Activated CD4-positive, CD25-positive, alpha-beta regulatory T cell (primary cell): ENCODE measurements around the gene PARD3B.
A peak's percentile ranks its signal among the peaks of the same experiment; 100 is the strongest.

ENCODE experiments used
- DNase-seq, 4 experiments: peaks; one replicate each; lab custom pipeline; 2025; lab: John Stamatoyannopoulos, UW

Gene PARD3B

DNA sequence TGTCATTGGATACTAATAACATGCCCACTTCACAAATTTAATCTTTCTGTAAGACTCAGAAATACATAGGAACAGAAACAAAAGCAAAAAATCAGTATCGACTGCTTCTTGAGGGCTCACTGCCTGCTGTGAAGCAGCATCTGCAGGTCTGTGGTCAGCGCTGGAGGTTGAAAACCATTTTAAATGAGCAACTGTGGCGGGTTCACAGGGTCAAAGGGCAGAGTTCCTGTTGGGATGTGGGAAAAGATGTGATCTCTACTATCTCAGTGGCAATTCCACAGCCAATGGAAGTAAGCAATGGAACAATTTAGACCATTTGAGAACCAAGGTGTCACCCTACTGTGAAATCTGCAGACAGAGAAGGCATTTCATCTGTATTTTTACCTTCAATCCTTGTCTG, 468.3 kb downstream of the PARD3B start:
- DNase-seq, result no peak

DNA sequence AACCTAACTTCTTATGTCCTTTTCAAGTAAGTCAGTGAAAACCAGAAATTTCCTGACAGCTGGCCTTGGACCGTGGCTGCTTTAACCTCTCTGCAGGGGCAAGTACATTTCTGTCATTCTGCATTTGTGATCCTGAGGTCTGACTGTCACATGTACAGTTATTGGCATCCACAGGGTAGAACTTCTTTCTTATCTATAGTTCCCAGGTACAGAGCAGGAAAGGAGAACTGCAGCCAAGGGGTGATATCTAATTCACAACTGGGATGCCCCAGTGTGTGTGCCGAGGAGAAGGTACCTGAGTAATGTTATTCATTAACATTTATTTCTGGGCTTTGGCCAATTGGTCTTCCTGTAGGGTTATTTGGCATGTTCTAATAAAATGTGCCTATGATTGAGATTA, 468.9 kb downstream of the PARD3B start:
- no peak for DNase-seq

DNA sequence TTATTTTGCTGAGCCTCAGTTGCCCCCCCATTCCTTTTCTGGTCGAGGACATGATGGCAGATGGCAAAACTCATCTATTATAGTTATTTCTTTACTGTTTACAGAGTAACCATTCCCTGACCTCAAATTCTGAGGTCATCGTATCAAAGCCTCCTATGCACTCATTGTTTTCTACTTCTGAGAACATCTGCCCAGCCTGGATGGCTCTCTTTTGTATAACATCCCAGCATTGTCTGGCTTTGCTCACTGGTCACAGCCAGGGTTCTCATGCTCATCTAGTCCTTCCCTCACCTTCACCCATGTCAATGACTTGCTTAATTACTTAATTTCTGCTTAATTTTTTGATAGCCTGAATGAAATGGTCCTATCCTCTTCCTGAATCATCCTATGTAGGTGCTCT, 472.1 kb downstream of the PARD3B start:
- no peak for DNase-seq

DNA sequence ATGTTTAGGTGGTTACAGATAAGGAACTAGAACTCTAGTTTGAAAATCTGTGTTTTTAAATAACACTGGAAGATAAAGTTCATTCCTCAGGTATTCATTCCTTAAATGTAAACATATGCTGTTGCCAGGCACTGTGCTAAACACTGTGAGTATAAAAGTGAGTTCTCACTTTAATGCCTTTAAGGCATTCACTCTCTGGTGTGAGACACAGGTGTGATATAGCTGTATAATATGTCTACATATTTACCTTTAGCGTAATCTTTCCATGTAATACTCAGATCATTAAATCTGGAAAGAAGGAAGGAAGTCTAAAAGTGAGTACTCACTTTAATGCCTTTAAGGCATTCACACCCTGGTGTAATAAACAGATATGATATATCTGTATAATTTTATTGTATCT, 472.6 kb downstream of the PARD3B start:
- no peak for DNase-seq

DNA sequence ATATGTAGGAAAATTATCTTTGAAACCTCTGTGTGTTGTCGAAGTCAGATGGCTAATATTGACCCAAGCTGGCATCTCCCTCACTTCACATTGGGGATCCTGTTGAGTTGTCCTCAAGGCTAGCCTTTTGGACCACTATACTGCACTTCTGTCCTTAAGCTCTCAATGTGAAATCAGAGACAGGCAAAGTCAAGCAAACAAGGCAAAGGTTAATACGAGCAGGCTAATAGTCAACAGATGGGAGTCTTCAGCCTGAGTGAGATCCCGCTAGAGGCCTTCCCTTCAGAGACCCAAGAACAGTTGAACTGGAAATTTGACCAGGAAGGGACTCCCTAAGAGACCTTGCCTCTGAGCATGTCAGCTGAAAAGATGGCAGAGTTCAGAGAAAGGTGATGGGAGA, 475.4 kb downstream of the PARD3B start:
- DNase-seq, result no peak

DNA sequence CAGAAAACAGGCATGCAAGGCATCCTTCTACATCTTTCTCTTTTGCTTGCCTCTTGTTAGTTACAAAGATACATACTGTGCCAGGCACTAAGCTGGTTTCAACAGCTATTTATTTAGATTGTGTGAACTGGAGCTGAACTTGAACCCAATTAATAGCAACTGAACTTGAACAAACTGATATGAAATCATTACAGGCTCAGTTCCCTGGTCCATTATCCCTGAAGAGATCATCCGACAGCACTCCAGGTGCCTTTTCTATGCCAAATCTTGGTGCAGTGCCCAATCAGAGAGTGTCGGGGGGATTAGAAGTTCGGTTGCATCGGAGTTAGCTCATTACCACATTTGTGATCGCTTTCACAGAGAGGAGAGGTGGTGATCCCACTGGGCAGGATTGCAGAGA, 477.6 kb downstream of the PARD3B start:
- DNase-seq, result no peak

DNA sequence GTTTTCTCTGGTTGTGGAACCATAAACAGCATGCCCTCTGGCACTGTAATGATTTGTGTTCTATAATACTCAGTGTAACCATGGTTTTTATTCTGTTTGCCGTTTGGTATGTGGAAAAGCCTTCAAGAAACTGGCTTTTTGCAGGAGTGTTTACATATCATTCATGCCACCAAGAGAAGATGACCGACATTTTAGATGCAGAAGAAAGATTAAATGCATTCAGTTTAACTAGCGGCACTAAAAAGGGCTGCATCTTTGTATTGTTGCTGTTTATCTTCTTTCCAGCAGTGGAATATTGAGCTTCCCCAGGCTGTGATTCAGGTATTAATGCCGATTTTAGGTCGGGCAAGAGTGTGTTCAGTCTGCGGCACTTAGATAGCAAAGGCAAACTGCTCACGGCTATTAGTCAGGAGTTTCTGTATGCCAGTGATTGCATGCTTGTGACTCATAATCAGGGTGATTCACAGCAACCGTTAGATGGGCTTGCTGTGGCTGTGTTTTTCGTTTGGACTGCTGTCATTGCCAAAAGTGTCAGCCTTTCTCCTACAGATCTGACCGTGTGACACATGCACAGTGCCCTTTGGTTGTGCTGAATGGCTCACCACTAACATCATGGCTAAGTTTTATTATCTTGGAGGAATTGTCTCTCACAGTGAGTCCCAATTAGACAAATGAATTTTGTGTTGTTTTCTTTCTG, 479.7 kb downstream of the PARD3B start:
- DNase-seq, result peak in 1 of 4 experiments; percentile 5

DNA sequence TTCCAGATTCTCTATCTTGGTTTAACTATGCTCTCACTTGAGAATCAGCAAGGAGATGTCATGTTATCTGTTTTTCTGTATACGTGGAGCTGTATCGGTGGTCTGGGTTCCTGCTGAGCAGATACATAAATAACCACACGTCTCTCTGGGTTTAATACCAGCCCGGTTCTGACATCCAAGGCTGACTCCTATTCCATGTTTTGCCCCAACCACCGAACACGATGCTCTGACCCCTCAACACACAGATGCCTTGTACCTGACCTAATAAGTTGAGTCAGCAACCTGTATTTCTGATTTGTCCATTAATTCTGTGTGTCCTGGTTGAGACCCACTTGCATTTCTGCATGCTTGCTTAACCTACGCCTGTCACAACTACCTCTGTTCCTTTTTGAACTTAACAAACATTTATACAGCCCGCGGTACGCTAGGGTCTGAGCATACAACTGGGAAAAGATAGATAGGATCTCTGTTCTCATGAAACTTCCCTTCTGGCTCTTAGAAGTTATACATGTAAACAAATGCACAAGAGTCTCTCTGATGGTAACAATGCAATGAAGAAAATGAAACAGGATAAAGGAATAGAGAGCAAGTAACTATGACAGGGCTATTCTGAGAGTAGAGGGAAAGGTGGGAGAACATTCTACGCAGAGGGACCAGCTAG, 480.4 kb downstream of the PARD3B start:
- no peak for DNase-seq

DNA sequence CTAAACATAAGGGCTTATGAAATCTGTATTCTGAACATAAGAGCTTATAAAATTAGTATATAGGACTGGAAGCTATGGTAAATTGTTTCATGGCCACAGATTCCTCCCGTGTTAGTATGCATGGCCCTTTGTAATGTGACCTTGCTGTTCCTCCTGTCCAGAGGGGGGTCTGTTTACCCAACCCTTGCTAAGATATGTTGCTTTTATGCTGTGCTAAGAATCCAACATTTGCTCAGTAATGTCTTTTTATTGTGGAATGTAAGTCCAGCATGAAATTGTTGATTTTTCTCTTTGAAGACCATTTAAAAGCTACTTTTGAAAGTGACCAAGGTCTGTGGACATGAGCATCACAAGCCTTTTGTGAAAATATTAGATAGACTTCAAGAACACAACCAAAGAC, 485.4 kb downstream of the PARD3B start:
- DNase-seq, result no peak

DNA sequence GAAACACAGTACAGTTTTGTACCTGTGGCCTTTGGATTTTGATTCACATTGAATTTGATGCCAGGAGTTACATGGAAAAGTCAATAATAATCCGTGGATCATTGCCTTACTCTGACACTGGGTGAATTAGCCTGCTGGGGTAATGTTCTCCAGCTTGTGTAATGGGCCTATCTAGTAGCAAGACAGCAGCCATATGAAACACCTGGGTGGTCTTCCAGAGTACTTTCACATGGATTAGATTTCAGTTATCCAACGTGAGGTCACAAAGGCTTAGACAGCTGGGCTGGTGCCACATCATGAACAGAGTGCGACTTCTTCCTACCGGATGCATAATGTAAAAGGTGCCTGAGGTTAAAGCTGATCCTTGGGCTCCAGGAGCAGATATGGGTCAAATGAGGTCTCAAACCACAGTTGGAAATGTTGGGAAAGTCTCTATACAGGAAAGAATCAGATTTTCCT, 486.8 kb downstream of the PARD3B start:
- DNase-seq, result no peak

DNA sequence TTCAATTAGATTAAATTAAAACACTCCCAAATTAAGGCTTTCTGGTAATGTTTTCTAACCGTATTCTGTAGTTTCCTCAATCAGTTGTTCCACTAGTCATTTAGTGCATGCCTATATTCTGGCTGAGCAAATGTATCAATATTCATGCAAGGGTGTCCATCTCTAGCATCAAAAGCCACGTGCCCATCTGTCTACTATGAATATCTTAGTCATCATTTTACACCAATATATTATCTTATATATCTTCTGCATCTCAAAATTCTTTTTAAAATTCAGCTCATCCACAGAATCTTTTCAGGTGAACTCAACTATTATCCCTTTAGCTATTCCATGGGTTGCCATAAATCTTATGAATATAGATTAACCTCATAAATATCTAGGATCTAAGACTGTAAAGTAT, 488.2 kb downstream of the PARD3B start:
- DNase-seq, result no peak

DNA sequence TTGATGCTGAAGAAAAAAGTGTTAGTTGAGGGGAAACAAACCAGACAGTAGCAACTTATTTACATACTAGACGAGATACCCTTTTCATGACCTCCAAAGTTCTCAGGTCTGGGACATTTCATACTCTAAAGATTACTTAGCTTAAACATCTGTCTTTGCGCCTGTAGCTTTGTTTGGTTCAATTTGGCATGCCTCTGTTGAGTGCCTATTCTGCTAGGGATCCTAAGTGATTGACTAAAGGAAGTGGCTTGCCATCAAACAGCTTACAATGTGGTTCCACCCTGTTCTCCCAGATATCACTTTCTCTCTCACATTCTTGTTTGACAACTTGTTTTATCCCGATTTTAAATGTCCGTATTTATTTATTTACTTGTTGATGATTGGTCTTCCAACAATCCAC, 488.8 kb downstream of the PARD3B start:
- DNase-seq, result no peak

DNA sequence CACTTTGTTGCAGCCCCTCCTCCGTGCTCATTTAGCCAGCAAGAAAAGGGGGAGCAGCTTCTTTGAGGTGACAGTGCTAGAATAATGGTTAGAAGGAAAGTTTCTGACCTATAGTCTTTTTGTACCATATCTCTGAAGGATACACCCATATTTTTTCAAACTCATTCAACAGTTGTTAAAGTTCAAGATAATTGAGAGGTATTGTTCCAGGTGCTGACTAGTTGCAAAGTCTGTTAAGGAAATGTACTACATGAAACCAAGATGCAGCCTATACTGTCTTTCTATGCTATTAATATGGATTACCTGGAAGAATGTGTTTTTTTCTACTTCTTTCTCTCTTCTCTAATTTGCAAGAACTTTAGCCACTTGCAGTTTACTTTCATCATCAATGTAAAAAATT, 495.0 kb downstream of the PARD3B start:
- no peak for DNase-seq

DNA sequence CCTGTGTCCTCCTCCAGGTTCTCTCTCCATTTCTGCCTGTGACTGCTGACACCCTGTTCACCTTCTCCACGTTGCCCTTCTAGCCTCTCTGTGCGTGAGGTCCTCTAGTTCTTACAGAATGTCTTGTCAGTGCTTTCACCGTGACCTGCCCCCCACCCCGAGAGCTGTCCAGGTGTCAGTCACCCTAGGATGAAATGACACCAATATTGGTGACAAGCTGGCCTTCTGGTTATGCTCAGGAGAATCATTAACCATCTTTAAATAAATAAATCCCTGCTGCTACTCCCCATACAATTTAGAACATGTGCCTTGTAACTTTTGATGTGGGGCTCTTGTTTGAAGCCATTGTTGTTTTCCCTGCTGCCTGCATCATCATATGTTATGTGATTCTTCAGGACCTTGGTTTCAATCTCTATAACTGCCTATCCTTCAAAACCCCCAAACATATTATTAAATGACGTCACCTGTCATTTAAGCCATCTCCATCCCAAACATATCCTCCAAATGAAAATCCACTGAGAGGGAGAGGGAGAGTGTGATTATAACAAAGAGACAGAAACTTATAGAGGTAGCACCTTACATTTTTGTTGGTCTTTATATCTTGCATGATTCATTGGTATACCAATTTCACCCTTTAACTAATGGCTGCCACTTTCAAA, 496.3 kb downstream of the PARD3B start:
- DNase-seq, result no peak

DNA sequence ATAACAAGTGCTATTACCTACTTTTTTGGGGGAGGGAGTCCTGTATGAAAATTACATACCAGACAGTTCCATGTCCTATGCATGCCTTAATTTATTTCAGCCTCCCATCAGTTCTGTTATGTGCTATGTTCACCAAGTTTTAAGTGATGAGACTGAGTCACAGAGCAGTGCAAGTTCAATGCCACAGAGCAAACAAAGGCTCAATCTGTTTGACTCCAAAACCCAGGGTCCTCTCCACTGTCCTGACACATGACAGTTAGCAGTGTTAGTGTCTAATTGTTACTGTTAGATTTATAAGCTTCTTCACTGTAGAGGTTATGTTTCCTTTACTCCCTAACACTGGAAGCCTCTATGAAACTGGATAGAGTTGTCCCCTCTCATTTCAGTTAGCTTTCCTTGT, 498.0 kb downstream of the PARD3B start:
- no peak for DNase-seq

DNA sequence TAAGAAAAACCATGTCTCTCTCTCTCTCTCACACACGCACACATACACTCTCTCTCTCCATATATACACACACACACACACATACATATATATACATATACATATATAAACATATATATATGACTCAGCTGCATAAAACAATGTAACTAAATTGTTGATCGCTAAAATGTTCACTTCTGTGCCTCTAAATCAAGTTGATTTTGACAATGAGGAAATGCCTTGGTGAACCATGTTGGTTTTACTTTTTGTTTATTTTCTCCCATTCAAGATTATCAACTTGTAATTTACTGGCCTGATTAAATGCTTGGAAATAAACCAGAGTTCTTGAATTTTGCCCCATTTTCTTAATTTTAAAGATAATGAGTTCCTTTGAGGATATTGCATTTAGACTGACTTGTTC, 500.4 kb downstream of the PARD3B start:
- DNase-seq, result no peak

DNA sequence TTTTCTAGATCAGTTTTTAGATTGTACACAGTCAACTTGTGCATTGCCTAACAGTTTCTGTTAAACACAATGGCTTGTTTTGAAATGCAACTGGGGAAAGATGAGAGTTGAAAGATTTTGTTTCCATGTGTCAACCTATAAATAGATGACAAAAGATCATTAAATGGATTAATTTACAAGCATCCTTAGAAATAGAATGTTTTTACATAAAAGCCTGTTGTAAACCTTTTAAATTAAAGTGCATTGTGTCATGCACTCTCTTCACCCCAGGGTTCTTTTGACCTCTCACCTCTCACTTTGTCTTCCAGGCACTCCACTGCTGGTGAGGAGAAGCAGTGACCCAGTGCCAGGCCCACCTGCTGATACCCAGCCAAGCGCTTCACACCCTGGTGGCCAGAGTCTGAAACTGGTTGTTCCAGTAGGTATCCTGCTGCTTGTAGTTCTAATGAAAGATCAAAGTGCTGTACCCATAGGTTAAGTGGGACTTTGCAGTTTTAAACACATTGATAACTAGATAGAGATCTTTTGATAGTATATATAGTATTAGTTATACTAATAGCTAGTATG, 502.1 kb downstream of the PARD3B start:
- no peak for DNase-seq

DNA sequence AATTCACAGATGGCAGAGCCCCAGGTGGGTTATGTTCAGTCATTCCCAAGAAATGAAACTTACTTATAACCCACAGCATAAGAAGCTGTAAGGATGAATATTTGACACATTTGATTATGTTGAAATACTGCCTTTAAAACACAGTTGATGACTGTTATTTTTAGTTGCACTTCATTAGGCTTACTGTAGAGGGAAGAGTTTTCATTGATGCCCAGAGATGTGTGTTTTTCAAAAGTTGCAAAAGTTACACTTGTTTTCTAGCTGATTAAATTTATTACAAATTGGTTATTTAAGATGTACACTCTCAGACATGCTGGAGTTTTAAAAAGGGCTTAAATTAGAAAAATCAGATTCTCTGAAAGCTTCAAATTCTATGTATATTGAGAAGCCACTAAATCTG, 506.1 kb downstream of the PARD3B start:
- no peak for DNase-seq

DNA sequence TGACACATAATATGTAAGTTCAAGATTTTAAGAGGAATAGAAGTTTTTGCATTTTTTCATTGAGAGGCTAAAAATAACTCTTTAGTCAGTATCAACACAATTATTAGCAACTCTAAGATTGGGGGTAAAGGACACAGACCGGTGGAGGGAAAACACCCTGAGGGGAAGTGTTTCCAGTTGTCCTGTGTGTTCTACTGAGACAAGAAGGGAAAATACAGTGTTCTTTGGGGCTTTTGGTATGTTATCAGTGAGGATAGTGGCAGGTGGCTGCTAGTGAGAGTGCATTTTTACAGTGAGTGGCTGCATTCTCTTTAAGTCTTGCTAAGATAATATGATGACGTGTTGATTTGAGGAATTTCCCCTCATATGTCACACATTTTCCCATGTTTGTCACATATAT, 507.5 kb downstream of the PARD3B start:
- no peak for DNase-seq

DNA sequence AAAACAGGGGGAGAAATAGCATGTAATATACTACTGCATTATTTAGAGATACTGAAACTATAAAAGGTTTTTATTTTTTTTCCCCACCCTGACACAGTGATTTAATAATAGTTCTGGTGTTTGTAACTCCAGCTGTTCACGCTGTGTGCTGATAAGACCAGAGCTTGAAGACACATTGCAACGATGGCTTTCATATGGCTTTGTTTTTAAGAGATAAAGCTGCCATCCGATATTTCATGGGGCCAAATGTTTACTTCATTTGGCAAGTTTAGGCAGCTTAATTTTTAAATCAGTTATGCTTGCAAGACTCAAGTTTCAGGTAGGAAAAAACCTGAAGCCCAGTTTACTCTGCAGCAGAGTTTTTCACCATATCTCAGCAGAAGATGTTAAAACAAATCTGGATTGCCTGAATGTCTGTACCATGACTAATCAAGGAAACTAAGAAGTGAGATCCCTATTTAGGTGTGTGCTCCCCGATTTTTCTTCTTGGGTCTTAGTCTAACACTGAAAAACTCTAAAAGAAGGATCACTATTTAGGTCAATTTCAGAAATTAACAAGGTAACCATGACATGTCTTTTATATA, 508.6 kb downstream of the PARD3B start:
- no peak for DNase-seq

DNA sequence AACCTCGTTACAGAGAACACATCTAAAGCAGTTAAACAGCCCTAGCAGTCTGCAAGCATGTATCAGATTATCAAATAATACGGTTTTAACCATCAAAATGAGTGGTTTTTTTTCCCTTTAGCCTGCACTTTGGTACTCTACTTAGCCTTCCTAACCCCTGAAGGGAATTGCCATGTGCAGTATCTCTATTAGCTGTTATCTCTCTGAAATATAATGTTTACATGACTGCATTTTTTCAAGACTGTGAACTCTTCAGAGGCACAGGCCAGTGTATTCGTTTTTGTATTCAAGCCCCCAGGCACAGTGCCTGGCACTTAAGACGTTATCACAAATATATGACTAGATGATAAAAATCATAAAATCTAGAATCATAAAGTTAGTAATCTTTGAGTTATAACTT, 509.5 kb downstream of the PARD3B start:
- no peak for DNase-seq

DNA sequence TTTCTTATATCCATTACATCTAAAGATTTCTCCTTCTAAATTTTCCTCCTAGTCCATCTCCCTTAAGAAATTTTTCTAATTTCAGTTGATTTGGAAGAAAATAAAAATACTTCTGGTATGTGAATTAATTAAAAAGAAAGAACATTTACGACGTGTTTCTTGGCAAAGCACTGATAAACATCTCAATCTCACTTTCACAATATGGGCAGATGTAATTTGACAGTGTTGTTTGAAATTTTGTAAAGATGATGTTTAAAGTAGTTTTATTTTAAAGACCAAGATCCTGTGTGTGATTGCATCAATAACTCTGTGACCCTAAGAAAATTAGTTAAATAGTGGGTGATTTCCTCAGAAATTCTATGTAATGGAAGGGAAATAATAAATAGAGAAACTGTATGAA, 510.0 kb downstream of the PARD3B start:
- DNase-seq, result no peak

DNA sequence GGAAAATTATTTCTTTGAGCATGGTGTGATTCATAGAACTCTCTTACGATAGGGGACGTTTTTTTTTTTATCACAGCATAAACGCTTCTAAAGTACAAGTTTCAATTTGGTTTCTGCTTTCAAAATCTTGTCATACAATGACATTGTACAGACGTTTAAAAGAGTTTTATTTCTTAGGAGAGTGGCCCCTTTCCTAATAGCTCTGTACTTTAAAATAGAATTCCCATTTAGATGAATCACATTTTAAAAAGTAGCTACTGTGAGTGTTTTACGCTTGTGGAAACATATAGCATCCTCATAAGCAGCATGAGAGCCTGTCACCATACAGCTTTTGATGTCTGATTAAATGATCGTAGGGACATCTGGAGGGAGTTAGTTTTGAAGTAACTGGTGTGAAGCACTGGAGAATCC, 510.9 kb downstream of the PARD3B start:
- DNase-seq, result no peak
